RWPE2 (cell line): Measurements from ENCODE around the gene SMAD7.

Experiments
- ATAC-seq: fragments of 200-7000 bp; cut with Tn5 transposase; 3 replicates; pipeline ENCODE4 v1.9.1; 2021; ENCODE audit warnings: low read depth
- DNase-seq: peaks from one replicate; pipeline ENCODE4 v3.0.0-alpha.2; 2020; ENCODE audit warnings: low spot score
- H3K27ac ChIP-seq: fragments of 450-650 bp; 2 replicates; pipeline ENCODE4 v1.5.1; 2017; ENCODE audit warnings: mild to moderate bottlenecking; ENCODE audit not compliant: poor library complexity, severe bottlenecking
- H3K27me3 ChIP-seq: fragments of 250-450 bp; sonication (Bioruptor Pico); 2 replicates; pipeline ENCODE4 v1.5.1; 2021; ENCODE audit warnings: mild to moderate bottlenecking, moderate library complexity; ENCODE audit not compliant: insufficient read depth, poor library complexity, severe bottlenecking
- H3K36me3 ChIP-seq: fragments of 250-450 bp; sonication (Bioruptor Pico); 2 replicates; pipeline ENCODE4 v1.5.1; 2020; ENCODE audit warnings: low read depth, mild to moderate bottlenecking, moderate library complexity
- H3K4me1 ChIP-seq: fragments of 250-450 bp; sonication (Bioruptor Pico); 2 replicates; pipeline ENCODE4 v1.5.1; 2021; ENCODE audit warnings: mild to moderate bottlenecking, moderate library complexity; ENCODE audit not compliant: insufficient read depth, poor library complexity, severe bottlenecking
- H3K4me3 ChIP-seq: fragments of 250-450 bp; sonication (Bioruptor Pico); 2 replicates; pipeline ENCODE4 v1.5.1; 2021; ENCODE audit warnings: mild to moderate bottlenecking, moderate library complexity; ENCODE audit not compliant: severe bottlenecking
- H3K9me3 ChIP-seq: fragments of 250-450 bp; sonication (Bioruptor Pico); 2 replicates; pipeline ENCODE4 v1.5.1; 2021; ENCODE audit warnings: mild to moderate bottlenecking, moderate library complexity; ENCODE audit not compliant: severe bottlenecking
- CTCF ChIP-seq: fragments of 450-650 bp; IDR thresholded peaks from one replicate; pipeline ENCODE4 v1.5.1; 2017; ENCODE audit warnings: mild to moderate bottlenecking, moderate library complexity; ENCODE audit not compliant: poor library complexity, severe bottlenecking

Gene SMAD7

GRCh38 chr18:48950536-48951447 is at the start of gene SMAD7:
SMAD7 (minus strand) TSS chr18:48950965; CDS start chr18:48950424, 541 bp downstream.
- Histone ChIP-seq H3K27me3 (no peaks in the 10 kb centered on the region), H3K27ac (peak within 1 kb of the TSS; percentile 98), H3K9me3 (no peaks in the 10 kb centered on the region), H3K4me3 (peak within 1 kb of the TSS; percentile 79), H3K36me3 (peaks cover 23% of the 10 kb centered on the region), H3K4me1 (peaks cover 33% of the 10 kb centered on the region)
- ATAC-seq (no peak), DNase-seq (no peak)
- TF ChIP-seq CTCF: no peak

- no peaks in the 10 kb centered on the region for H3K9me3 ChIP-seq
- H3K27ac ChIP-seq: no peak overlapping the region
- no peaks in the 10 kb centered on the region for H3K27me3 ChIP-seq
- H3K4me3 ChIP-seq: no peak overlapping the region
- no peak for TF ChIP-seq CTCF
- no peak for ATAC-seq
- no peaks in the 10 kb centered on the region for H3K36me3 ChIP-seq
- peaks cover 24% of the 10 kb centered on the region for H3K4me1 ChIP-seq
- no peak for DNase-seq
Measured at GRCh38 chr18:48999569-48999968, 48.8 kb upstream of the SMAD7 start.

GRCh38 chr18:48997985-48998831 is 47.4 kb upstream of the SMAD7 start:
- ATAC-seq: peak; percentile 85
- Histone ChIP-seq H3K4me3 (no peak overlapping the region), H3K27ac (peak overlapping the region; percentile 81)

GRCh38 chr18:48997681-48997984 is 46.9 kb upstream of the SMAD7 start:
- Histone ChIP-seq H3K9me3 (no peaks in the 10 kb centered on the region), H3K4me3 (no peak overlapping the region), H3K27ac (peak overlapping the region; percentile 81), H3K4me1 (peaks cover 36% of the 10 kb centered on the region), H3K27me3 (no peaks in the 10 kb centered on the region), H3K36me3 (no peaks in the 10 kb centered on the region)
- no peak for DNase-seq
- TF ChIP-seq CTCF: no peak
- ATAC-seq: no peak; the same call in 2 of the 3 replicates

More at GRCh38 chr18:48997985-48998831, 47.4 kb upstream of the SMAD7 start:
- Histone ChIP-seq H3K9me3 (no peaks in the 10 kb centered on the region), H3K27me3 (no peaks in the 10 kb centered on the region), H3K4me1 (peaks cover 35% of the 10 kb centered on the region), H3K36me3 (no peaks in the 10 kb centered on the region)
- DNase-seq: peak; percentile 95
- TF ChIP-seq CTCF: no peak
